Astrocyte of the cerebellum (primary cell): ENCODE measurements around the gene COL23A1.

Source experiments
- DNase-seq: peaks from one replicate; pipeline ENCODE4 v3.0.0-alpha.2; 2011; ENCODE audit warnings: low read depth
- H3K4me3 ChIP-seq: 2 replicates; pipeline ENCODE4 v1.5.1; 2011; ENCODE audit warnings: mild to moderate bottlenecking, low read depth, low read length, moderate library complexity
- in situ Hi-C: cut with HindIII; loops from 2 replicates; pipeline ENCODE4 v1.10.0; 2017; ENCODE audit warnings: low sequenced_read_pairs
- TF ChIP-seq, protein P1 (sequence below): IDR thresholded peaks from 2 replicates; pipeline ENCODE4 v1.5.1; 2012; ENCODE audit warnings: low read length, low read depth, moderate library complexity, mild to moderate bottlenecking; ENCODE audit errors: missing control alignments

The COL23A1 gene

DNA sequence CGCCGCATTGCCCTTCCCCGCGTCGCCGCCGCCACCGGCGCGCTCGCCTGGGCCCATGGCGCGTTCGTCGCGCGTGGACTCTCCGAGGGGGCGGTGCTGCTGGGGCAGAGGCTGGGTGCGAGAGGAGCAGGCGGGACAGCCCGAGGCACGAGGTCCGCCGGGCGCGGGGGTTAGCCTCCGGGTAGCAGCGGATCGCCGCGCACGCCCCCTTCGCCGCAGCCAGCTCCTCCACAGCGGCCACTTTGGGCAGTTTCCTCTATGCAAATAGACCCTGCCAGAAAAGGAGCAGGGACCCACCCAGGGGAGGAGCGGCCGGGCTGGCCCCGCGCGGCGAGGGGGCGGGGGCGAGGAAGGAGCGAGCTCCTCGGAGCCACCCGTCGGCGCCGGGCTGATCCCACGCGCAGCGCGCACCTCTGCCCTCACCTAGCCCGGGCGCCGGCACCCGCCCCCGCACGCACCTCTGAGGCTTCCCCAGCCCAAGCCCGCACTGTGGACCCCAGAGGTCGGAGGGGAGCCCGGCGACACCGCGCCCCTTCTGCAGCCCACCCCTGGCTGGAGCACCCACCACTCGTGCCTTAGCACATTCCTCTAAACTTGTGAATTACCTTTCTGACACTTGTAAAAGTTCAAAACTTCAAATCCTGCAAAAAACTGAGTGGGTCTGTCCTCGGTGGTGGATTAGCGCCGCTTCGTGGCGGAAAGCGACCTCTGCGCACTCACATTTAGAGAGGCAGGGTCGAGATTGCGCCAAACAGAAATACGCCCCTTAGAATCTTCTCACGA lies at the start of gene COL23A1:
Gene COL23A1, minus strand, starts transcription at position 253 of the 783 bp plus-strand sequence.
- peak; percentile 23 for DNase-seq
- TF ChIP-seq, protein P1, sequence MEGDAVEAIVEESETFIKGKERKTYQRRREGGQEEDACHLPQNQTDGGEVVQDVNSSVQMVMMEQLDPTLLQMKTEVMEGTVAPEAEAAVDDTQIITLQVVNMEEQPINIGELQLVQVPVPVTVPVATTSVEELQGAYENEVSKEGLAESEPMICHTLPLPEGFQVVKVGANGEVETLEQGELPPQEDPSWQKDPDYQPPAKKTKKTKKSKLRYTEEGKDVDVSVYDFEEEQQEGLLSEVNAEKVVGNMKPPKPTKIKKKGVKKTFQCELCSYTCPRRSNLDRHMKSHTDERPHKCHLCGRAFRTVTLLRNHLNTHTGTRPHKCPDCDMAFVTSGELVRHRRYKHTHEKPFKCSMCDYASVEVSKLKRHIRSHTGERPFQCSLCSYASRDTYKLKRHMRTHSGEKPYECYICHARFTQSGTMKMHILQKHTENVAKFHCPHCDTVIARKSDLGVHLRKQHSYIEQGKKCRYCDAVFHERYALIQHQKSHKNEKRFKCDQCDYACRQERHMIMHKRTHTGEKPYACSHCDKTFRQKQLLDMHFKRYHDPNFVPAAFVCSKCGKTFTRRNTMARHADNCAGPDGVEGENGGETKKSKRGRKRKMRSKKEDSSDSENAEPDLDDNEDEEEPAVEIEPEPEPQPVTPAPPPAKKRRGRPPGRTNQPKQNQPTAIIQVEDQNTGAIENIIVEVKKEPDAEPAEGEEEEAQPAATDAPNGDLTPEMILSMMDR = peak; percentile 88
- H3K4me3 ChIP-seq = peak within 1 kb of the TSS; percentile 40
- in situ Hi-C loops = loop anchor here (25.0 kb wide), 1 partner anchor 303 kb away; no protein-coding TSS in a partner anchor

DNA sequence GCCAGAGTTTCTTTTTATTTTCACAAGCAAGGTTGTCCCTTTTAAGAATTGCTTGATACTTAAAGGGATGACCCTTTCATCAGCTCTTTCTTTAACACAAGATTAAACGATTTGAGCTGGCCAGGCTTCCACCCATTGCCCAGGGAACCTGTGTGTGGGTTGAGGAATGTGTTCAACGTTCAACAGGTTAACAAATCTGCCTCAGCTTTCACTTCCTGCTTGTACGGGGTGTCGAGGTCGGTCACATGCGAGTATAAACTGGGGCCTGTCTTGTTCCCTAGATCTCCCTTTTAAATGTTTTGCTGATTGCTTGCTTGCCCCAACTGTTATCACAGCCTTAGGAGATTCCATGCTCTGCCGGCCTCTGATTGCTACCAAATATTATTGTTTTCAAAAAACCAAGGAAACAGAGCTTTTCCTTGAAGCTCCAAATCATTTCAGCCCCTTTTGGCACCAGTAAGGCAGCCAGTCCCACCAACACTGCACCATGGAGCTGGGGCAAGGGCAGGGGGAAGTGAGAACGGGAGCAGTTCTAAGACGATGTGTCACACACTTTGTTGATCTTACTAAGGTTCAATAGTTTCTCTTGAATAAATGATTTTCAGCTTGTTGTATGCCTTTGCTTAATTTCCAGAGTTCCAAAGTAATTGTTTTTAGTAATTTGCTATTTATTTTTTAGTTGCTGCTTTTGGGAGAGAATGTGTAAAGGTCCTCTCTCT lies 47.3 kb upstream of the COL23A1 start:
- in situ Hi-C loops = no loop called here
- no peak for DNase-seq
- TF ChIP-seq, protein P1 = no peak
- H3K4me3 ChIP-seq = no peak overlapping the region

DNA sequence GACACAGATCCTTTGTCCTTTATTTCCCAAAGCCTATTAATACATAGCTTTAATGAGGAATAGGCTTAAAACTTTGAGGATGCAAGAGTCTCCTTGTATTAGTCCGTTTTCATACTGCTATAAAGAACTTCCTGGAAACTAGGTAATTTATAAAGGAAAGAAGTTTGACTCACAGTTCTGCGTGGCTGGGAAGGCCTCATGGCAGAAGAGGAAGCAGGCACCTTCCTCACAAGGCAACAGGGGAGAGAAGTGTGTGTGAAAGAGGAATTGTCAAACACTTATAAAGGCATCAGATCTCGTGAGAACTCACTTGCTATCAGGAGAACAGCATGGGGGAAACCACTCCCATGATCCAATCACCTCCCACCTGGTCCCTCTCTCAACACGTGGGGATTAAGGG lies 42.1 kb upstream of the COL23A1 start:
- H3K4me3 ChIP-seq = no peak overlapping the region
- TF ChIP-seq, protein P1 = no peak
- in situ Hi-C loops = no loop called here
- DNase-seq = no peak

DNA sequence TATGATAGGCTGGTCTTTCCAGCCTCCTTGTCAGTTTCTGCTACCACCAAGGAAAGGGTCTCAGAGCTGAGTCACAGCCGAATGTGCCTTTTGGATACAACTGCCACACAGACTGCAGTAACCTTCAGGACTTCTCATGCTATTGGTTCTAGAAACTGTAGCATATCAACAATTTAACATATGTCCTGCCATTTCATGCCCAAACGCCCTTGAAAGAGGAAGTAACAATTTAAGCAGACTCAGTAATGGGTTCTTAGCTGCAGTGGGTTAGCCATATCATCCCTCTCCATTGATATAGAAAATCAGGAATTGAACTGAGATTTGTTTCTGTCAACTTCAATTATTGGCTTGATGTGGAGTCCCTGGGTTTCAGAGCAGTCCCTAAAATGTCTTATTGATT lies 40.8 kb upstream of the COL23A1 start:
- TF ChIP-seq, protein P1 = no peak
- DNase-seq = no peak
- in situ Hi-C loops = no loop called here
- no peak overlapping the region for H3K4me3 ChIP-seq

DNA sequence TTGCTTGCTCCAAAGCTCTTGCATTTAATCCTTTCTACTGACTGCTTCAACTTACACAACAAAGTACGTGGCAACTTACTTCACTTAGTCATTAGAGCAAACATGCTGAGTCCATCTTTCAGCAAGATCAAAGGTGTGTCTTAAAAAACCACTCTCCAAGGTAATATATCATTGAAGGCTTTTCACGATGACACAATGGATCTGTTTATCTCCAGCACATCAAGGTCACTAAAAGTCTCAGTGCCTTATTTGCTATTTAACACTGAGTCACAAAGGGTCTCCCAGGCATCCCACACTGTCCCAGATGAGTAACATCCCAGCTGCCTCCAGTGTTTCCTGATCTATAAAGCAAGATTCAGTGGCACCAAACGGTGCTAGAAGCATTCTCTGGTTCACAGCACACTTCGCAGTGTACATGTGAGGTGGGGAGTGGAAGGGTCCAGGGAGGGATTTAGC lies 40.3 kb upstream of the COL23A1 start:
- no peak overlapping the region for H3K4me3 ChIP-seq
- DNase-seq = no peak
- TF ChIP-seq, protein P1 = no peak
- in situ Hi-C loops = no loop called here

DNA sequence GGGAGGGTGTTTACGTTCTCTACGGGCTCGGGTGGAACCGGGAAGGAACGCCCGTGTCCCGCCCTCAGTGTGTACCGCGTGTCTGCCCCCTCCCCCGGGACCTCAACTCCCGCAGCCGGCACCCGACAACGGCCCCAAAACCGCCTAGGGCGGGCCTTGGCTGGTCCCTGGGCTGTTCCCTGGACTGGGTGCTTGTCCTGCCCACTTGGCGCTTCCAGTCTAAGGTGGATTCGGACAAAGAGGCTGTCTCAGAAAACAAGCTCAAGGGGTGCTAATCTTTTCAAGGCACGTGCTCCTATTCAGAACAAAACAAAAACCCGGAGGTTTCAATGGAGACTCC lies 37.0 kb upstream of the COL23A1 start:
- TF ChIP-seq, protein P1 = no peak
- H3K4me3 ChIP-seq = peak overlapping the region; percentile 97
- in situ Hi-C loops = no loop called here
- DNase-seq = no peak
